Measurements from ENCODE around the gene TSPYL4. TPM values are rescaled to one million over a fixed set of nuclear protein-coding genes. Genes with fewer than 3 reads are reported as not detected.

Gene TSPYL4
- total RNA-seq, 1 donor from 2014 or later, result 2.1 TPM

DNA sequence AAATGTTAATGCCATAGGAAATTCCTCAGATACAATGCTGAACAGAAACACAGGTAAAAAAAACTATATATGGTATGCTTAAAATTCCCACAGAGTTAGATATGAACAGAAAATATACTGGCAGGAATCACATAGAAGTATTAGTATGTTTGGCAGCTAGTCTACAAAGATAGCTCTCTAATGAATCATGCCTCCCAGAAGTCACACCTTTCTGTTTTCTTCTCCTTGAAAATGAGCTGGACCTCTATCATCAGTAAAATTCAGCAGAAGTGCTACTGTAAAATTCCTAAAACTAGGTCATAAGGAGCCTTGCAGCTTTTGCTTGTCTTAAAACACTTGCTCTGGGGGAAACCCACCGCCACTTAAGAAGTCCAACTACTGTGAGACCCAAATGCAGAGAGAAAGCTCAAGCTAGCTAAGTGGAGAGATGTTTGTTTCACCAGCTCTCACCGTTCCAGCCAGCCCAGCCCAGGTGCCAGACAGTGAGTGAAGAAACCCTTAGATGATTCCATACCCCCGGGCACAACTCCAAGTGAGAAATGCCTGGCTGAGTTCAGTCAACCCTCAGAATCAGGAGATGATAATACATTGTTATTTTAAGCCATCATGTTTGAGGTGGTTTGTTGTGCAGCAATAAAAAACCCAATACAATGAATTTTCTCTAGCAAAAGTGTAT lies 43.0 kb downstream of the TSPYL4 start:
- FAIRE-seq, result peak; percentile 23
- no peaks in the 10 kb centered on the region for H3K36me3 ChIP-seq (ENCODE audit: control insufficient read depth, insufficient read depth, low read length)
- no peaks in the 10 kb centered on the region for H3K27me3 ChIP-seq (ENCODE audit: control insufficient read depth, insufficient read depth, low read length)
- DNase-seq (ENCODE audit: low read depth), result peak; percentile 89
- H3K4me3 ChIP-seq (ENCODE audit: low read depth, low read length), result no peak overlapping the region
- TF ChIP-seq, protein P1, sequence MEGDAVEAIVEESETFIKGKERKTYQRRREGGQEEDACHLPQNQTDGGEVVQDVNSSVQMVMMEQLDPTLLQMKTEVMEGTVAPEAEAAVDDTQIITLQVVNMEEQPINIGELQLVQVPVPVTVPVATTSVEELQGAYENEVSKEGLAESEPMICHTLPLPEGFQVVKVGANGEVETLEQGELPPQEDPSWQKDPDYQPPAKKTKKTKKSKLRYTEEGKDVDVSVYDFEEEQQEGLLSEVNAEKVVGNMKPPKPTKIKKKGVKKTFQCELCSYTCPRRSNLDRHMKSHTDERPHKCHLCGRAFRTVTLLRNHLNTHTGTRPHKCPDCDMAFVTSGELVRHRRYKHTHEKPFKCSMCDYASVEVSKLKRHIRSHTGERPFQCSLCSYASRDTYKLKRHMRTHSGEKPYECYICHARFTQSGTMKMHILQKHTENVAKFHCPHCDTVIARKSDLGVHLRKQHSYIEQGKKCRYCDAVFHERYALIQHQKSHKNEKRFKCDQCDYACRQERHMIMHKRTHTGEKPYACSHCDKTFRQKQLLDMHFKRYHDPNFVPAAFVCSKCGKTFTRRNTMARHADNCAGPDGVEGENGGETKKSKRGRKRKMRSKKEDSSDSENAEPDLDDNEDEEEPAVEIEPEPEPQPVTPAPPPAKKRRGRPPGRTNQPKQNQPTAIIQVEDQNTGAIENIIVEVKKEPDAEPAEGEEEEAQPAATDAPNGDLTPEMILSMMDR (IDR thresholded peaks at IDR 0.05; ENCODE audit: insufficient read depth, low read length, severe bottlenecking), result no peak

DNA sequence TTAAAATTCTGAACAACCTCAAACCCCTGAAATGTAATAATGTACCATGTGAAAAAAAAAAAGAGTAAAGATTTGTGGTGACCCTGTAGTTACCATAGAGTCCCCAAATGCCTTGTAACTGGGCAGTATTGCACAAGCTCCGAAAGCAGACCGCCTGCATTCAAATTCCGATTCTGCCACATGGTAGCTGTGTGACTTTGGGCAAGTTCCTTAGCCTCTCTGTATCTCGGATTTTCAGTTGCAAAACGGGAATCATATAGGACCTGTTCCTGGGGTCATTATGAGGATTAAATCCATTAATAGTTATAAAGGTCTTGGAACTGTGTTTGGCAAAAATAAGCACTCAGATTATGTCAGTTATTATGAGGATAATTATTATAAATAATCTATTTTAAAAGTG lies 43.6 kb downstream of the TSPYL4 start:
- Histone ChIP-seq H3K27me3 (ENCODE audit: control insufficient read depth, insufficient read depth, low read length) (no peaks in the 10 kb centered on the region), H3K4me3 (ENCODE audit: low read depth, low read length) (no peak overlapping the region), H3K36me3 (ENCODE audit: control insufficient read depth, insufficient read depth, low read length) (no peaks in the 10 kb centered on the region)
- TF ChIP-seq, protein P1 (IDR thresholded peaks at IDR 0.05; ENCODE audit: insufficient read depth, low read length, severe bottlenecking), result no peak
- DNase-seq (ENCODE audit: low read depth), result no peak
- FAIRE-seq, result no peak

DNA sequence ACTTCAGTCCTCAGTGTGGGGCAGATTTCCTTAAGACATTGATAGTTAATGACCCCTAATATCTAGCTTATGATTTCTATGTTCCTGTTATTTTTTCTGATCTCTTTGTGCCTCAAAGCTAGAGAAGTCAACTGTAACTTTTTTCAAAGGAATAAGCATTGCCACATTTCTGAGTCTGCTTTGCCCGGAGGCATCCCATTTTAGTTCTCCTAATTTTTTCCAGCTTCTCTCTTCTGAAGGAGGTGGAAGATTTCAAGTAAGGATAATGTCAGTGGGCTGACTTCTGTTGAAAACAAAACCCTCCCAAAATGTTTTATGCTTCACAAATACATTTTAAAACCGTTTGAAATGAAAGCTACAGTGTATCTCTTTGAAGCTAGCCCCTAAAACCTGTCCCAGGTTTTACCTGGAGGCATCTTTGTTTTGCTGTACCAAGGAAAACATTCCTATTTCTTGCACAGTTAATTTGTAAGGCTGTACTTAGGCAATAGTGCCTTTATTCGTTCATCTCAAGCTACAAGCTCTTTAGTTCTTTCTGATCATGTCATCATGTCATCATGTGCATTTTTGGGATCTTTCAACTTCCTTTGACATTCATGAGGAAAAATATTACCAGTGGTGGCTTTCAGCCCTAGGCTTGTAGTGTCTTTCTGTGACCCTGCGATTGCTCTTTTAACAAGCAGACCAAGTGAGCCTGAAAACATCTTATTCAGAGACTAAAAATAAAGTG lies 45.7 kb downstream of the TSPYL4 start:
- FAIRE-seq (no peak), DNase-seq (ENCODE audit: low read depth) (no peak)
- no peak overlapping the region for H3K4me3 ChIP-seq (ENCODE audit: low read depth, low read length)
- no peaks in the 10 kb centered on the region for H3K27me3 ChIP-seq (ENCODE audit: control insufficient read depth, insufficient read depth, low read length)
- no peaks in the 10 kb centered on the region for H3K36me3 ChIP-seq (ENCODE audit: control insufficient read depth, insufficient read depth, low read length)
- TF ChIP-seq, protein P1 (IDR thresholded peaks at IDR 0.05; ENCODE audit: insufficient read depth, low read length, severe bottlenecking), result no peak

DNA sequence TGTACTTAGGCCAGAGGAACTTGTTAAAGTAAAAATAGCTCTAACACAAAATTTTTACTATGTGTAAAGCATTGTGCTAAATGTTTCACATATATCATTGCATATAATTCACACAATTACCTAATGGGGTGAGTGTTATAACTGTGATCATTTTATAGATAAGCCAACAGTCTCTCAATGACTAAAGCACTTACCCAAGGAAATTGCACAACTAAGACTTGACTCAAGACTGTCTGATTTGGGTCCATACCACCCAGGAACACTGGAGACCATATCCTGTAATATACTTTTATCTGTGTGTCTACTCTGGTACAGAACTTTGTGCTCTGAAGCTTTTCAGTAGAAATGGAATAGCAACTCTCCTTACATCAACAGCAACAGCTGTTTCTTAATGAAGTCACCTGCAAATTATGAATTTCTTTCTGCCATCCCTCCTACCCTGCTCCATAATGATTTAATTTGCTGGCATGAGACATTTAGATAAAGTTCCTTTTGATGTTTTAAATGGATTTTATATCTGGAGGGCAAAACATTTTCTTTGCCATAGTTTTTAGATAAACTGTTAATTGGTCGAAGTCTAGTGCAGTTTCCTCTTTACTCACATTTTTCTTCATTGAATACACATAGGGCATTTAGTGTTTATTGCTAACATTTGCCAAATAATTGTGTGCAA lies 47.5 kb downstream of the TSPYL4 start:
- Histone ChIP-seq H3K4me3 (ENCODE audit: low read depth, low read length) (no peak overlapping the region), H3K27me3 (ENCODE audit: control insufficient read depth, insufficient read depth, low read length) (no peaks in the 10 kb centered on the region), H3K36me3 (ENCODE audit: control insufficient read depth, insufficient read depth, low read length) (no peaks in the 10 kb centered on the region)
- DNase-seq (ENCODE audit: low read depth) (peak; percentile 90), FAIRE-seq (no peak)
- TF ChIP-seq, protein P1 (IDR thresholded peaks at IDR 0.05; ENCODE audit: insufficient read depth, low read length, severe bottlenecking), result no peak

DNA sequence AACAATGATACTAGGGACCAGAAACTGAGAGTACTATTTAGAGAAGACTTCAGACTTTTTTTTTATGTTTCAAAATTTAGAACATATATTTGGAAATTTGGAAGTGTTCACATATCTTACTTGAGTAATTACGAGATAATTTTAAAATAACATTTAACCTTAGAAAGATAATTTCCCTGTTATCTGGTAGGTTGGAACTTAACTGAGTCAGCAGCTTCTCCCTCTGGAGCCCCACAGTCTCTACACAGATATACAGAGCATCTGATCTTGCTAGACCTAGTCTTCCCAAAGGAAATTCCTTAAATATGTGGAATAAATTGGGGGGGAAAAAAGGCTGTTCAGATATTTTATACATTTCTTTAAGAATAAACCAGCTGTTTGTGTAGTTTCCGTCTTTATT lies 48.6 kb downstream of the TSPYL4 start:
- Histone ChIP-seq H3K36me3 (ENCODE audit: control insufficient read depth, insufficient read depth, low read length) (no peaks in the 10 kb centered on the region), H3K4me3 (ENCODE audit: low read depth, low read length) (no peak overlapping the region), H3K27me3 (ENCODE audit: control insufficient read depth, insufficient read depth, low read length) (no peaks in the 10 kb centered on the region)
- TF ChIP-seq, protein P1 (IDR thresholded peaks at IDR 0.05; ENCODE audit: insufficient read depth, low read length, severe bottlenecking), result no peak
- DNase-seq (ENCODE audit: low read depth), result no peak
- no peak for FAIRE-seq
